BLaER1 treated with 17β-estradiol and CSF1 and Interleukin-3, amounts not matched to agents 10 nM and 100 nM (cell line): ENCODE data around the gene ARMC9.

Source experiments
- H3K27ac ChIP-seq, 11 experiments: shearing (Covaris generic); formaldehyde crosslinking; 2 replicates each; pipeline ENCODE4 v1.8.1; 2022
- H3K27me3 ChIP-seq, 11 experiments: shearing (Covaris generic); formaldehyde crosslinking; 2 replicates each; pipeline ENCODE4 v1.8.1; 2022
- H3K36me3 ChIP-seq, 11 experiments: shearing (Covaris generic); formaldehyde crosslinking; 2 replicates each; pipeline ENCODE4 v1.8.1; 2022
- H3K4me1 ChIP-seq, 10 experiments: shearing (Covaris generic); formaldehyde crosslinking; 2 replicates each; pipeline ENCODE4 v1.8.1; 2022
- H3K4me2 ChIP-seq, 11 experiments: shearing (Covaris generic); formaldehyde crosslinking; 2 replicates each; pipeline ENCODE4 v1.8.1; 2022
- H3K4me3 ChIP-seq, 10 experiments: shearing (Covaris generic); formaldehyde crosslinking; 2 replicates each; pipeline ENCODE4 v1.8.1; 2022
- H3K9ac ChIP-seq, 11 experiments: shearing (Covaris generic); formaldehyde crosslinking; 2 replicates each; pipeline ENCODE4 v1.8.1; 2022
- H3K9me3 ChIP-seq, 11 experiments: shearing (Covaris generic); formaldehyde crosslinking; replicated peaks in 1 of 11; 2 replicates each; pipeline ENCODE4 v1.8.1; 2022
- H4K20me1 ChIP-seq, 11 experiments: shearing (Covaris generic); formaldehyde crosslinking; 2 replicates each; pipeline ENCODE4 v1.8.1; 2022
- Cebpa-rat ChIP-seq, 11 experiments: shearing (Covaris generic); IDR thresholded peaks; 2 replicates each; pipeline ENCODE4 v1.8.1; 2022

Gene ARMC9

GRCh38 chr2:231222318-231223000 lies 24.0 kb downstream of the ARMC9 start:
- Histone ChIP-seq H3K4me3 (no peak overlapping the region), H3K9ac (no peak overlapping the region), H3K4me1 (peaks cover under 1 to 9% (median 2%) of the 10 kb centered on the region in 10 experiments), H4K20me1 (no peaks in the 10 kb centered on the region), H3K27me3 (no peaks in the 10 kb centered on the region), H3K36me3 (0 out of 22 replicates have a peak, but pooled peaks cover 0 to 3% (median 0%) of the 10 kb centered on the region in 11 experiments), H3K27ac (no peak overlapping the region), H3K9me3 (peaks cover 0 to 8% (median 0%) of the 10 kb centered on the region in 11 experiments; a peak in 2 of 22 replicates), H3K4me2 (peak overlapping the region in 1 of 11 experiments; percentile 24; a peak in 1 of 22 replicates)
- TF ChIP-seq Cebpa-rat (IDR thresholded peaks at IDR 0.05): no peak

- no peak overlapping the region for H3K9ac ChIP-seq
- 0 out of 22 replicates have a peak, but pooled peaks cover 0 to 3% (median 0%) of the 10 kb centered on the region in 11 experiments for H3K36me3 ChIP-seq
- TF ChIP-seq Cebpa-rat (IDR thresholded peaks at IDR 0.05): no peak
- H3K4me1 ChIP-seq: peaks cover 6 to 14% (median 8%) of the 10 kb centered on the region in 10 experiments
- no peak overlapping the region for H3K27ac ChIP-seq
- peaks cover 0 to 4% (median 0%) of the 10 kb centered on the region in 11 experiments; a peak in 3 of 22 replicates for H4K20me1 ChIP-seq
- peaks cover 0 to 8% (median 0%) of the 10 kb centered on the region in 11 experiments; a peak in 2 of 22 replicates for H3K9me3 ChIP-seq
- no peak overlapping the region for H3K4me3 ChIP-seq
- no peak overlapping the region for H3K4me2 ChIP-seq
- no peaks in the 10 kb centered on the region for H3K27me3 ChIP-seq
These were observed 24.6 kb downstream of the ARMC9 start for GRCh38 chr2:231223001-231223375.

- Histone ChIP-seq H3K9ac (no peak overlapping the region), H3K27ac (no peak overlapping the region), H4K20me1 (peaks cover 0 to 9% (median 0%) of the 10 kb centered on the region in 11 experiments; a peak in 3 of 22 replicates), H3K36me3 (0 out of 22 replicates have a peak, but pooled peaks cover 0 to 3% (median 0%) of the 10 kb centered on the region in 11 experiments), H3K4me2 (no peak overlapping the region), H3K27me3 (no peaks in the 10 kb centered on the region), H3K4me1 (peaks cover 11 to 20% (median 13%) of the 10 kb centered on the region in 10 experiments), H3K4me3 (no peak overlapping the region), H3K9me3 (peaks cover 0 to 8% (median 0%) of the 10 kb centered on the region in 11 experiments; a peak in 2 of 22 replicates)
- TF ChIP-seq Cebpa-rat (IDR thresholded peaks at IDR 0.05): no peak
These were observed 25.1 kb downstream of the ARMC9 start for GRCh38 chr2:231223458-231223976.

GRCh38 chr2:231227310-231228162 lies 29.1 kb downstream of the ARMC9 start:
- no peak for TF ChIP-seq Cebpa-rat (IDR thresholded peaks at IDR 0.05)
- Histone ChIP-seq H4K20me1 (peaks cover 0 to 9% (median 0%) of the 10 kb centered on the region in 11 experiments; a peak in 3 of 22 replicates), H3K36me3 (no peaks in the 10 kb centered on the region), H3K9me3 (no peaks in the 10 kb centered on the region), H3K9ac (peak overlapping the region in 6 of 11 experiments; percentile 3 to 45 (median 14); a peak in 6 of 22 replicates), H3K4me1 (peaks cover 32 to 41% (median 36%) of the 10 kb centered on the region in 10 experiments), H3K27me3 (no peaks in the 10 kb centered on the region), H3K4me2 (peak overlapping the region; percentile 48 to 93 (median 80)), H3K4me3 (peak overlapping the region in 2 of 10 experiments; percentile 2 to 33; a peak in 1 of 20 replicates), H3K27ac (peak overlapping the region in 8 of 11 experiments; percentile 13 to 52 (median 29); a peak in 10 of 22 replicates)

GRCh38 chr2:231228223-231228622 lies 29.8 kb downstream of the ARMC9 start:
- H3K4me3 ChIP-seq: peak overlapping the region in 2 of 10 experiments; percentile 2 to 33; a peak in 2 of 20 replicates
- no peak for TF ChIP-seq Cebpa-rat (IDR thresholded peaks at IDR 0.05)
- H3K4me2 ChIP-seq: peak overlapping the region; percentile 48 to 93 (median 80)
- no peaks in the 10 kb centered on the region for H3K27me3 ChIP-seq
- H3K36me3 ChIP-seq: no peaks in the 10 kb centered on the region
- H3K4me1 ChIP-seq: peaks cover 32 to 41% (median 36%) of the 10 kb centered on the region in 10 experiments
- peak overlapping the region in 6 of 11 experiments; percentile 3 to 45 (median 14); a peak in 5 of 22 replicates for H3K9ac ChIP-seq
- peak overlapping the region in 6 of 11 experiments; percentile 13 to 52 (median 26); a peak in 8 of 22 replicates for H3K27ac ChIP-seq
- no peaks in the 10 kb centered on the region for H3K9me3 ChIP-seq
- peaks cover 0 to 9% (median 0%) of the 10 kb centered on the region in 11 experiments; a peak in 3 of 22 replicates for H4K20me1 ChIP-seq

- H3K4me2 ChIP-seq: peak overlapping the region; percentile 48 to 93 (median 80); a peak in 21 of 22 replicates
- H3K4me3 ChIP-seq: peak overlapping the region in 1 of 10 experiments; percentile 2; a peak in 1 of 20 replicates
- H3K27ac ChIP-seq: peak overlapping the region in 1 of 11 experiments; percentile 24; a peak in 4 of 22 replicates
- TF ChIP-seq Cebpa-rat (IDR thresholded peaks at IDR 0.05): no peak
- H3K4me1 ChIP-seq: peaks cover 32 to 41% (median 36%) of the 10 kb centered on the region in 10 experiments
- peak overlapping the region in 1 of 11 experiments; percentile 40; a peak in 1 of 22 replicates for H3K9ac ChIP-seq
- no peaks in the 10 kb centered on the region for H3K27me3 ChIP-seq
- peaks cover 0 to 9% (median 0%) of the 10 kb centered on the region in 11 experiments; a peak in 3 of 22 replicates for H4K20me1 ChIP-seq
- no peaks in the 10 kb centered on the region for H3K9me3 ChIP-seq
- H3K36me3 ChIP-seq: no peaks in the 10 kb centered on the region
These were observed 30.6 kb downstream of the ARMC9 start for GRCh38 chr2:231228974-231229529.

GRCh38 chr2:231235217-231235616 lies 36.8 kb downstream of the ARMC9 start:
- Histone ChIP-seq H3K27ac (no peak overlapping the region; a peak in 1 of 22 replicates), H3K9me3 (no peaks in the 10 kb centered on the region), H3K4me3 (no peak overlapping the region), H3K4me1 (peaks cover 5 to 46% (median 17%) of the 10 kb centered on the region in 10 experiments; a peak in 18 of 20 replicates), H3K27me3 (no peaks in the 10 kb centered on the region), H3K4me2 (peak overlapping the region in 7 of 11 experiments; percentile 1 to 63 (median 21); a peak in 8 of 22 replicates), H3K36me3 (no peaks in the 10 kb centered on the region), H3K9ac (no peak overlapping the region), H4K20me1 (no peaks in the 10 kb centered on the region)
- no peak for TF ChIP-seq Cebpa-rat (IDR thresholded peaks at IDR 0.05)

- Histone ChIP-seq H3K4me2 (peak overlapping the region in 1 of 11 experiments; percentile 39; a peak in 3 of 22 replicates), H3K9me3 (no peaks in the 10 kb centered on the region), H3K27ac (no peak overlapping the region), H3K9ac (no peak overlapping the region), H3K27me3 (no peaks in the 10 kb centered on the region), H4K20me1 (no peaks in the 10 kb centered on the region), H3K4me3 (no peak overlapping the region), H3K36me3 (no peaks in the 10 kb centered on the region), H3K4me1 (peaks cover 6 to 74% (median 14%) of the 10 kb centered on the region in 10 experiments; a peak in 16 of 20 replicates)
- TF ChIP-seq Cebpa-rat (IDR thresholded peaks at IDR 0.05): no peak
These were observed 40.3 kb downstream of the ARMC9 start for GRCh38 chr2:231238689-231239088.
